ENCODE data around the gene OPCML.

Gene OPCML

DNA sequence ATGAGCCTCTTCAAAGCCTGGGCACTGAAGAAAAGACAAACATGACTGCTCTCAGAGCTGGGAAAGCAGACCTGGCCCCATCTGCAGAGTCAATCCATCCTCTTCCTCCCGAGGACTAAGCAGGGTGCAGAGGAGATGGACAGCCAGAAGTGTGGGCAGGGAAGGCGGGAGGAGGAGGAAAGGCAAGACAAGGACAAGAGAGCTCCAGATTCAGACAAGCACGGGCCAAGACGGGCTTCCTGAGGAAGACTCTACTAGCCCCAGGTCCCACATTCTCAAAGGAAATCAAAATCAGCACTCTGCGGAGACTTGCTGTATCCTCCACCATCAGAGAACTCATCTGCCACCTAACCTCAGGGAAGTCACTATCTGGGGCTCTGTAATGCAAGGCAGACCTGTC, 28.5 kb downstream of the OPCML start:
- Histone ChIP-seq H3K9ac (ENCODE audit: low read length in 2 of 2) (no peak overlapping the region), H3K4me3 (ENCODE audit: low read length in 2 of 2) (no peak overlapping the region), H3K27me3 (ENCODE audit: control insufficient read depth in 1 of 2, insufficient read depth in 2 of 2, low read length in 2 of 2) (peaks cover 0 to 8% of the 10 kb centered on the region in 2 donors), H3K27ac (ENCODE audit: low read length) (no peak overlapping the region), H3K9me3 (ENCODE audit: control insufficient read depth in 2 of 2, low read length in 2 of 2) (peaks cover 0 to 3% of the 10 kb centered on the region in 2 donors), H3K4me1 (ENCODE audit: control insufficient read depth, insufficient read depth, low read length) (no peaks in the 10 kb centered on the region), H3K36me3 (ENCODE audit: control insufficient read depth in 2 of 2, insufficient read depth in 2 of 2, low read length in 2 of 2) (no peaks in the 10 kb centered on the region)

DNA sequence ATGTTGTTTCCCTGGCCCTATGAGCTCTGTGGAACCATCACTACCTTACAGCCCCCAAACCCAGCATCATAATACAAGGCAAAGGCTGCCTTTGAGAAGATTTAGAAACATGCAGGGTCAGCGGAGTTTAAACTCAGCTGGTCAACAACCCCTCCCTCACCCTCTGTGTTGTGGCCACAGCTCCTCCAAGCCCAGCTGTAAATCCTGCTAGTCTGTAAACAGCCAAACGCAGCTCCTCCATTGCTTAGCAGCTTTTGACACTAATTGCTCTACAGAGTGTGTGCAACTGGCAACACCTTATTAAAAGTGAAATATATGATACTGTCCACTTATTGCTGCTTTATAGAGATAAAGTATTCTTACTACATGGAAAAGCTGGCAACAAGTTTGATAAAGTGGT, 29.1 kb downstream of the OPCML start:
- Histone ChIP-seq H3K4me1 (ENCODE audit: control insufficient read depth, insufficient read depth, low read length) (no peaks in the 10 kb centered on the region), H3K9me3 (ENCODE audit: control insufficient read depth in 2 of 2, low read length in 2 of 2) (peaks cover 0 to 3% of the 10 kb centered on the region in 2 donors), H3K27me3 (ENCODE audit: control insufficient read depth in 1 of 2, insufficient read depth in 2 of 2, low read length in 2 of 2) (peaks cover 0 to 8% of the 10 kb centered on the region in 2 donors), H3K9ac (ENCODE audit: low read length in 2 of 2) (no peak overlapping the region), H3K27ac (ENCODE audit: low read length) (no peak overlapping the region), H3K36me3 (ENCODE audit: control insufficient read depth in 2 of 2, insufficient read depth in 2 of 2, low read length in 2 of 2) (no peaks in the 10 kb centered on the region), H3K4me3 (ENCODE audit: low read length in 2 of 2) (no peak overlapping the region)

GRCh38 chr11:133501643-133502539, 30.4 kb downstream of the OPCML start:
- Histone ChIP-seq H3K27me3 (ENCODE audit: control insufficient read depth in 1 of 2, insufficient read depth in 2 of 2, low read length in 2 of 2) (peaks cover 0 to 10% of the 10 kb centered on the region in 2 donors), H3K9me3 (ENCODE audit: control insufficient read depth in 2 of 2, low read length in 2 of 2) (peaks cover 0 to 3% of the 10 kb centered on the region in 2 donors), H3K36me3 (ENCODE audit: control insufficient read depth in 2 of 2, insufficient read depth in 2 of 2, low read length in 2 of 2) (no peaks in the 10 kb centered on the region), H3K4me3 (ENCODE audit: low read length in 2 of 2) (no peak overlapping the region), H3K27ac (ENCODE audit: low read length) (no peak overlapping the region), H3K4me1 (ENCODE audit: control insufficient read depth, insufficient read depth, low read length) (no peaks in the 10 kb centered on the region), H3K9ac (ENCODE audit: low read length in 2 of 2) (no peak overlapping the region)

- no peak overlapping the region for H3K4me3 ChIP-seq (ENCODE audit: low read length in 2 of 2)
- H3K9ac ChIP-seq (ENCODE audit: low read length in 2 of 2) = no peak overlapping the region
- peaks cover 0 to 10% of the 10 kb centered on the region in 2 donors for H3K27me3 ChIP-seq (ENCODE audit: control insufficient read depth in 1 of 2, insufficient read depth in 2 of 2, low read length in 2 of 2)
Observed at GRCh38 chr11:133500936-133501335, 31.4 kb downstream of the OPCML start.

GRCh38 chr11:133500435-133500834, 31.9 kb downstream of the OPCML start:
- H3K4me3 ChIP-seq (ENCODE audit: low read length in 2 of 2) = no peak overlapping the region
- no peaks in the 10 kb centered on the region for H3K36me3 ChIP-seq (ENCODE audit: control insufficient read depth in 2 of 2, insufficient read depth in 2 of 2, low read length in 2 of 2)
- H3K9me3 ChIP-seq (ENCODE audit: control insufficient read depth in 2 of 2, low read length in 2 of 2) = peaks cover 0 to 3% of the 10 kb centered on the region in 2 donors
- H3K27me3 ChIP-seq (ENCODE audit: control insufficient read depth in 1 of 2, insufficient read depth in 2 of 2, low read length in 2 of 2) = peaks cover 0 to 10% of the 10 kb centered on the region in 2 donors
- H3K9ac ChIP-seq (ENCODE audit: low read length in 2 of 2) = no peak overlapping the region
- no peak overlapping the region for H3K27ac ChIP-seq (ENCODE audit: low read length)
- no peaks in the 10 kb centered on the region for H3K4me1 ChIP-seq (ENCODE audit: control insufficient read depth, insufficient read depth, low read length)

More at GRCh38 chr11:133500936-133501335, 31.4 kb downstream of the OPCML start:
- no peaks in the 10 kb centered on the region for H3K36me3 ChIP-seq (ENCODE audit: control insufficient read depth in 2 of 2, insufficient read depth in 2 of 2, low read length in 2 of 2)
- H3K9me3 ChIP-seq (ENCODE audit: control insufficient read depth in 2 of 2, low read length in 2 of 2) = peaks cover 0 to 3% of the 10 kb centered on the region in 2 donors
- no peaks in the 10 kb centered on the region for H3K4me1 ChIP-seq (ENCODE audit: control insufficient read depth, insufficient read depth, low read length)
- H3K27ac ChIP-seq (ENCODE audit: low read length) = no peak overlapping the region

- no peaks in the 10 kb centered on the region for H3K4me1 ChIP-seq (ENCODE audit: control insufficient read depth, insufficient read depth, low read length)
- H3K36me3 ChIP-seq (ENCODE audit: control insufficient read depth in 2 of 2, insufficient read depth in 2 of 2, low read length in 2 of 2) = no peaks in the 10 kb centered on the region
- no peak overlapping the region for H3K4me3 ChIP-seq (ENCODE audit: low read length in 2 of 2)
- H3K27me3 ChIP-seq (ENCODE audit: control insufficient read depth in 1 of 2, insufficient read depth in 2 of 2, low read length in 2 of 2) = peaks cover 0 to 10% of the 10 kb centered on the region in 2 donors
- no peak overlapping the region for H3K9ac ChIP-seq (ENCODE audit: low read length in 2 of 2)
- H3K27ac ChIP-seq (ENCODE audit: low read length) = no peak overlapping the region
- peaks cover 0 to 3% of the 10 kb centered on the region in 2 donors for H3K9me3 ChIP-seq (ENCODE audit: control insufficient read depth in 2 of 2, low read length in 2 of 2)
Observed at GRCh38 chr11:133498969-133499368, 33.3 kb downstream of the OPCML start.

- Histone ChIP-seq H3K4me1 (ENCODE audit: control insufficient read depth, insufficient read depth, low read length) (no peaks in the 10 kb centered on the region), H3K4me3 (ENCODE audit: low read length in 2 of 2) (no peak overlapping the region), H3K9me3 (ENCODE audit: control insufficient read depth in 2 of 2, low read length in 2 of 2) (peaks cover 0 to 3% of the 10 kb centered on the region in 2 donors), H3K27ac (ENCODE audit: low read length) (no peak overlapping the region), H3K36me3 (ENCODE audit: control insufficient read depth in 2 of 2, insufficient read depth in 2 of 2, low read length in 2 of 2) (no peaks in the 10 kb centered on the region), H3K27me3 (ENCODE audit: control insufficient read depth in 1 of 2, insufficient read depth in 2 of 2, low read length in 2 of 2) (peaks cover 0 to 10% of the 10 kb centered on the region in 2 donors), H3K9ac (ENCODE audit: low read length in 2 of 2) (no peak overlapping the region)
Observed at GRCh38 chr11:133497477-133498140, 34.7 kb downstream of the OPCML start.

DNA sequence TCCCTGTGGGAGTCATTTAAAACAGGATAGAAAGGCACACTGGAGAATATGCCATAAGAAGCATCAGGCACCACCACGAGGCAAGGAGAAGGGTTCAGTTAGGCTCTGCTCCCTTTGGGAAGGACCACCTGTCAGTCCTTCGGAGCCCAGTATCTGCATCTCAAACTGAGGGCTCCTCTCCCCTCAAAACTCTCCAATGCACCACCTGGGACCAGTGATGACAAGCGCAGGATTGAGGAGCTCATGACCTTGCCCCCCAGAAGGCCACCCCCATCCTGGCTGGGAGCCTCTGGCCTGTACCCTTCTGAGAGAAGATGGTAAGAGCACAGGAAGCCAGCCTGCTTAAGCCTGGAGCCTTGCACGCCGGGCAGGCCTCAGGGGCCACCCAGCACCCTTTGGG, 39.4 kb downstream of the OPCML start:
- no peaks in the 10 kb centered on the region for H3K36me3 ChIP-seq (ENCODE audit: control insufficient read depth in 2 of 2, insufficient read depth in 2 of 2, low read length in 2 of 2)
- peaks cover 0 to 2% of the 10 kb centered on the region in 2 donors for H3K27me3 ChIP-seq (ENCODE audit: control insufficient read depth in 1 of 2, insufficient read depth in 2 of 2, low read length in 2 of 2)
- H3K4me1 ChIP-seq (ENCODE audit: control insufficient read depth, insufficient read depth, low read length) = no peaks in the 10 kb centered on the region
- no peak overlapping the region for H3K27ac ChIP-seq (ENCODE audit: low read length)
- no peak overlapping the region for H3K9ac ChIP-seq (ENCODE audit: low read length in 2 of 2)
- no peak overlapping the region for H3K4me3 ChIP-seq (ENCODE audit: low read length in 2 of 2)
- no peaks in the 10 kb centered on the region for H3K9me3 ChIP-seq (ENCODE audit: control insufficient read depth in 2 of 2, low read length in 2 of 2)

GRCh38 chr11:133491680-133492383, 40.5 kb downstream of the OPCML start:
- no peaks in the 10 kb centered on the region for H3K36me3 ChIP-seq (ENCODE audit: control insufficient read depth in 2 of 2, insufficient read depth in 2 of 2, low read length in 2 of 2)
- H3K9me3 ChIP-seq (ENCODE audit: control insufficient read depth in 2 of 2, low read length in 2 of 2) = no peaks in the 10 kb centered on the region
- no peaks in the 10 kb centered on the region for H3K27me3 ChIP-seq (ENCODE audit: control insufficient read depth in 1 of 2, insufficient read depth in 2 of 2, low read length in 2 of 2)
- no peak overlapping the region for H3K27ac ChIP-seq (ENCODE audit: low read length)
- no peak overlapping the region for H3K4me3 ChIP-seq (ENCODE audit: low read length in 2 of 2)
- no peak overlapping the region for H3K9ac ChIP-seq (ENCODE audit: low read length in 2 of 2)
- no peaks in the 10 kb centered on the region for H3K4me1 ChIP-seq (ENCODE audit: control insufficient read depth, insufficient read depth, low read length)

GRCh38 chr11:133480722-133481121, 51.6 kb downstream of the OPCML start:
- Histone ChIP-seq H3K4me1 (ENCODE audit: control insufficient read depth, insufficient read depth, low read length) (no peaks in the 10 kb centered on the region), H3K9ac (ENCODE audit: low read length in 2 of 2) (no peak overlapping the region), H3K27me3 (ENCODE audit: control insufficient read depth in 1 of 2, insufficient read depth in 2 of 2, low read length in 2 of 2) (peaks cover 0 to 2% of the 10 kb centered on the region in 2 donors)

More at GRCh38 chr11:133480722-133481121, 51.6 kb downstream of the OPCML start:
- no peak overlapping the region for H3K27ac ChIP-seq (ENCODE audit: low read length)
- peaks cover 0 to 2% of the 10 kb centered on the region in 2 donors for H3K9me3 ChIP-seq (ENCODE audit: control insufficient read depth in 2 of 2, low read length in 2 of 2)
- no peak overlapping the region for H3K4me3 ChIP-seq (ENCODE audit: low read length in 2 of 2)
- H3K36me3 ChIP-seq (ENCODE audit: control insufficient read depth in 2 of 2, insufficient read depth in 2 of 2, low read length in 2 of 2) = no peaks in the 10 kb centered on the region

Data from stomach smooth muscle (tissue), 2 donors.